ENCODE results near the gene ERICH3. TPM values are rescaled to one million over a fixed set of nuclear protein-coding genes. Genes with fewer than 3 reads are reported as not detected.
"Not testable (repeated sequence)": the region's sequence is repeated elsewhere in the genome, so short reads cannot be mapped to it uniquely, and the experiment has no call there.

ERICH3 gene
- polyA plus RNA-seq, 4 donors: 0.15 to 0.32 TPM; not detected in 2

GRCh38 chr1:74684301-74684700 lies 10.7 kb upstream of the ERICH3 start:
- WGBS, 3 donors: 84 to 92% (median 88%) methylated on average over 2 of the region's 2 CpGs
- no peak for FAIRE-seq

GRCh38 chr1:74683656-74684055 lies 10.1 kb upstream of the ERICH3 start:
- Histone ChIP-seq H3K27me3 (ENCODE audit: control insufficient read depth in 3 of 3, insufficient read depth in 3 of 3, low read length in 3 of 3) (no peaks in the 10 kb centered on the region), H3K9me3 (ENCODE audit: control insufficient read depth in 2 of 2, insufficient read depth in 1 of 2, low read depth in 1 of 2, low read length in 1 of 2) (no peaks in the 10 kb centered on the region), H3K4me3 (ENCODE audit: low read depth in 1 of 3, low read length in 3 of 3) (no peak overlapping the region), H3K4me1 (ENCODE audit: control insufficient read depth in 3 of 3, insufficient read depth in 2 of 3, low read depth in 1 of 3, low read length in 2 of 3) (no peaks in the 10 kb centered on the region), H3K27ac (ENCODE audit: low read depth in 1 of 3, low read length in 2 of 3) (no peak overlapping the region), H3K36me3 (ENCODE audit: control insufficient read depth in 3 of 3, insufficient read depth in 2 of 3, low read depth in 1 of 3, low read length in 3 of 3) (no peaks in the 10 kb centered on the region)
- FAIRE-seq: no peak
- no peak for DNase-seq

More at GRCh38 chr1:74684301-74684700, 10.7 kb upstream of the ERICH3 start:
- no peak for DNase-seq
- H3K9me3 ChIP-seq (ENCODE audit: control insufficient read depth in 2 of 2, insufficient read depth in 1 of 2, low read depth in 1 of 2, low read length in 1 of 2): no peaks in the 10 kb centered on the region
- no peaks in the 10 kb centered on the region for H3K4me1 ChIP-seq (ENCODE audit: control insufficient read depth in 3 of 3, insufficient read depth in 2 of 3, low read depth in 1 of 3, low read length in 2 of 3)
- H3K27me3 ChIP-seq (ENCODE audit: control insufficient read depth in 3 of 3, insufficient read depth in 3 of 3, low read length in 3 of 3): no peaks in the 10 kb centered on the region
- no peak overlapping the region for H3K4me3 ChIP-seq (ENCODE audit: low read depth in 1 of 3, low read length in 3 of 3)
- H3K36me3 ChIP-seq (ENCODE audit: control insufficient read depth in 3 of 3, insufficient read depth in 2 of 3, low read depth in 1 of 3, low read length in 3 of 3): no peaks in the 10 kb centered on the region
- H3K27ac ChIP-seq (ENCODE audit: low read depth in 1 of 3, low read length in 2 of 3): no peak overlapping the region

GRCh38 chr1:74681851-74682250 lies 8.3 kb upstream of the ERICH3 start:
- DNase-seq: no peak
- 73 to 91% (median 84%) methylated on average over 2 of the region's 2 CpGs for WGBS, 3 donors
- no peaks in the 10 kb centered on the region for H3K27me3 ChIP-seq (ENCODE audit: control insufficient read depth in 3 of 3, insufficient read depth in 3 of 3, low read length in 3 of 3)
- no peak for FAIRE-seq
- H3K9me3 ChIP-seq (ENCODE audit: control insufficient read depth in 2 of 2, insufficient read depth in 1 of 2, low read depth in 1 of 2, low read length in 1 of 2): no peaks in the 10 kb centered on the region
- no peaks in the 10 kb centered on the region for H3K4me1 ChIP-seq (ENCODE audit: control insufficient read depth in 3 of 3, insufficient read depth in 2 of 3, low read depth in 1 of 3, low read length in 2 of 3)
- no peaks in the 10 kb centered on the region for H3K36me3 ChIP-seq (ENCODE audit: control insufficient read depth in 3 of 3, insufficient read depth in 2 of 3, low read depth in 1 of 3, low read length in 3 of 3)
- no peak overlapping the region for H3K27ac ChIP-seq (ENCODE audit: low read depth in 1 of 3, low read length in 2 of 3)
- no peak overlapping the region for H3K4me3 ChIP-seq (ENCODE audit: low read depth in 1 of 3, low read length in 3 of 3)

- WGBS, 3 donors: 66 to 79% (median 73%) methylated on average over 4 of the region's 4 CpGs
- no peak for DNase-seq
- Histone ChIP-seq H3K36me3 (ENCODE audit: control insufficient read depth in 3 of 3, insufficient read depth in 2 of 3, low read depth in 1 of 3, low read length in 3 of 3) (no peaks in the 10 kb centered on the region), H3K27me3 (ENCODE audit: control insufficient read depth in 3 of 3, insufficient read depth in 3 of 3, low read length in 3 of 3) (no peaks in the 10 kb centered on the region), H3K4me1 (ENCODE audit: control insufficient read depth in 3 of 3, insufficient read depth in 2 of 3, low read depth in 1 of 3, low read length in 2 of 3) (no peaks in the 10 kb centered on the region), H3K9me3 (ENCODE audit: control insufficient read depth in 2 of 2, insufficient read depth in 1 of 2, low read depth in 1 of 2, low read length in 1 of 2) (no peaks in the 10 kb centered on the region), H3K4me3 (ENCODE audit: low read depth in 1 of 3, low read length in 3 of 3) (no peak overlapping the region), H3K27ac (ENCODE audit: low read depth in 1 of 3, low read length in 2 of 3) (no peak overlapping the region)
- no peak for FAIRE-seq
Observed at GRCh38 chr1:74681449-74681848, 7.9 kb upstream of the ERICH3 start.

- no peaks in the 10 kb centered on the region for H3K36me3 ChIP-seq (ENCODE audit: control insufficient read depth in 3 of 3, insufficient read depth in 2 of 3, low read depth in 1 of 3, low read length in 3 of 3)
- no peaks in the 10 kb centered on the region for H3K4me1 ChIP-seq (ENCODE audit: control insufficient read depth in 3 of 3, insufficient read depth in 2 of 3, low read depth in 1 of 3, low read length in 2 of 3)
- DNase-seq (no peak), FAIRE-seq (no peak)
- H3K27ac ChIP-seq (ENCODE audit: low read depth in 1 of 3, low read length in 2 of 3): no peak overlapping the region
- no peaks in the 10 kb centered on the region for H3K9me3 ChIP-seq (ENCODE audit: control insufficient read depth in 2 of 2, insufficient read depth in 1 of 2, low read depth in 1 of 2, low read length in 1 of 2)
- WGBS, 3 donors: 62 to 72% (median 65%) methylated on average over 3 of the region's 3 CpGs
- no peaks in the 10 kb centered on the region for H3K27me3 ChIP-seq (ENCODE audit: control insufficient read depth in 3 of 3, insufficient read depth in 3 of 3, low read length in 3 of 3)
- H3K4me3 ChIP-seq (ENCODE audit: low read depth in 1 of 3, low read length in 3 of 3): no peak overlapping the region
Observed at GRCh38 chr1:74681001-74681400, 7.4 kb upstream of the ERICH3 start.

- DNase-seq (no peak), FAIRE-seq (no peak)
- Histone ChIP-seq H3K4me3 (ENCODE audit: low read depth in 1 of 3, low read length in 3 of 3) (no peak overlapping the region), H3K9me3 (ENCODE audit: control insufficient read depth in 2 of 2, insufficient read depth in 1 of 2, low read depth in 1 of 2, low read length in 1 of 2) (no peaks in the 10 kb centered on the region), H3K4me1 (ENCODE audit: control insufficient read depth in 3 of 3, insufficient read depth in 2 of 3, low read depth in 1 of 3, low read length in 2 of 3) (no peaks in the 10 kb centered on the region), H3K27me3 (ENCODE audit: control insufficient read depth in 3 of 3, insufficient read depth in 3 of 3, low read length in 3 of 3) (no peaks in the 10 kb centered on the region), H3K36me3 (ENCODE audit: control insufficient read depth in 3 of 3, insufficient read depth in 2 of 3, low read depth in 1 of 3, low read length in 3 of 3) (no peaks in the 10 kb centered on the region), H3K27ac (ENCODE audit: low read depth in 1 of 3, low read length in 2 of 3) (no peak overlapping the region)
- 93 to 98% (median 96%) methylated on average over 2 of the region's 2 CpGs for WGBS, 3 donors
Observed at GRCh38 chr1:74679811-74680210, 6.2 kb upstream of the ERICH3 start.

GRCh38 chr1:74677926-74678325 lies 4.3 kb upstream of the ERICH3 start:
- Histone ChIP-seq H3K4me3 (ENCODE audit: low read depth in 1 of 3, low read length in 3 of 3) (no peak overlapping the region), H3K9me3 (ENCODE audit: control insufficient read depth in 2 of 2, insufficient read depth in 1 of 2, low read depth in 1 of 2, low read length in 1 of 2) (no peaks in the 10 kb centered on the region), H3K4me1 (ENCODE audit: control insufficient read depth in 3 of 3, insufficient read depth in 2 of 3, low read depth in 1 of 3, low read length in 2 of 3) (no peaks in the 10 kb centered on the region), H3K27me3 (ENCODE audit: control insufficient read depth in 3 of 3, insufficient read depth in 3 of 3, low read length in 3 of 3) (peaks cover 0 to 9% (median 6%) of the 10 kb centered on the region in 3 donors), H3K36me3 (ENCODE audit: control insufficient read depth in 3 of 3, insufficient read depth in 2 of 3, low read depth in 1 of 3, low read length in 3 of 3) (no peaks in the 10 kb centered on the region), H3K27ac (ENCODE audit: low read depth in 1 of 3, low read length in 2 of 3) (no peak overlapping the region)
- no peak for DNase-seq
- FAIRE-seq: no peak

GRCh38 chr1:74674278-74675048 lies 871 bp upstream of the ERICH3 start:
- Histone ChIP-seq H3K4me1 (ENCODE audit: control insufficient read depth in 3 of 3, insufficient read depth in 2 of 3, low read depth in 1 of 3, low read length in 2 of 3) (no peaks in the 10 kb centered on the region), H3K27ac (ENCODE audit: low read depth in 1 of 3, low read length in 2 of 3) (no peak overlapping the region), H3K9me3 (ENCODE audit: control insufficient read depth in 2 of 2, insufficient read depth in 1 of 2, low read depth in 1 of 2, low read length in 1 of 2) (no peaks in the 10 kb centered on the region), H3K36me3 (ENCODE audit: control insufficient read depth in 3 of 3, insufficient read depth in 2 of 3, low read depth in 1 of 3, low read length in 3 of 3) (no peaks in the 10 kb centered on the region), H3K27me3 (ENCODE audit: control insufficient read depth in 3 of 3, insufficient read depth in 3 of 3, low read length in 3 of 3) (peaks cover 0 to 9% (median 6%) of the 10 kb centered on the region in 3 donors), H3K4me3 (ENCODE audit: low read depth in 1 of 3, low read length in 3 of 3) (no peak overlapping the region)
- DNase-seq (no peak), FAIRE-seq (no peak)
- WGBS, 3 donors: 50 to 66% (median 60%) methylated on average over 6 of the region's 6 CpGs

- H3K4me1 ChIP-seq (ENCODE audit: control insufficient read depth in 3 of 3, insufficient read depth in 2 of 3, low read depth in 1 of 3, low read length in 2 of 3); H3K27me3 ChIP-seq (ENCODE audit: control insufficient read depth in 3 of 3, insufficient read depth in 3 of 3, low read length in 3 of 3); H3K36me3 ChIP-seq (ENCODE audit: control insufficient read depth in 3 of 3, insufficient read depth in 2 of 3, low read depth in 1 of 3, low read length in 3 of 3); H3K9me3 ChIP-seq (ENCODE audit: control insufficient read depth in 2 of 2, insufficient read depth in 1 of 2, low read depth in 1 of 2, low read length in 1 of 2); H3K4me3 ChIP-seq (ENCODE audit: low read depth in 1 of 3, low read length in 3 of 3); FAIRE-seq; H3K27ac ChIP-seq (ENCODE audit: low read depth in 1 of 3, low read length in 2 of 3); DNase-seq: not testable (repeated sequence)
- WGBS, 3 donors: 51 to 64% (median 55%) methylated on average over 3 of the region's 3 CpGs
Observed at GRCh38 chr1:74670866-74671265, 2.7 kb downstream of the ERICH3 start.
